H9 (cell line): ENCODE measurements around the gene SLC4A7. TPM values are rescaled to one million over a fixed set of nuclear protein-coding genes. Genes with fewer than 3 reads are reported as not detected.

ENCODE experiments used
- DNase-seq: peaks from one replicate; pipeline ENCODE4 v3.0.0-alpha.2; 2017
- H2AFZ ChIP-seq: one replicate; pipeline ENCODE4 v1.6.1; 2013; ENCODE audit warnings: mild to moderate bottlenecking, low read length, control low read depth, moderate library complexity
- H2AK5ac ChIP-seq: 2 replicates; pipeline ENCODE4 v1.6.1; 2013; ENCODE audit warnings: low read length, control low read depth, mixed read lengths; ENCODE audit not compliant: insufficient read length
- H2BK120ac ChIP-seq: one replicate; pipeline ENCODE4 v1.6.1; 2013; ENCODE audit warnings: low read depth, mild to moderate bottlenecking, low read length, control low read depth, inconsistent platforms; ENCODE audit not compliant: poor library complexity, severe bottlenecking
- H2BK12ac ChIP-seq: 2 replicates; pipeline ENCODE4 v1.6.1; 2013; ENCODE audit warnings: low read length, control low read depth, mixed read lengths, low read depth; ENCODE audit not compliant: insufficient read length
- H2BK15ac ChIP-seq: 2 replicates; pipeline ENCODE4 v1.6.1; 2013; ENCODE audit warnings: low read depth, low read length, control low read depth
- H2BK20ac ChIP-seq: one replicate; pipeline ENCODE4 v1.6.1; 2013; ENCODE audit warnings: low read depth, mild to moderate bottlenecking, low read length, control low read depth, inconsistent platforms; ENCODE audit not compliant: poor library complexity, severe bottlenecking
- H2BK5ac ChIP-seq: 2 replicates; pipeline ENCODE4 v1.6.1; 2013; ENCODE audit warnings: low read length, control low read depth, mixed read lengths; ENCODE audit not compliant: insufficient read length
- H3K14ac ChIP-seq: 2 replicates; pipeline ENCODE4 v1.6.1; 2013; ENCODE audit warnings: low read length, control low read depth; ENCODE audit not compliant: insufficient read depth
- H3K18ac ChIP-seq: 2 replicates; pipeline ENCODE4 v1.6.1; 2013; ENCODE audit warnings: low read depth, mild to moderate bottlenecking, mixed read lengths, low read length, control low read depth; ENCODE audit not compliant: insufficient read length
- H3K23ac ChIP-seq: 2 replicates; pipeline ENCODE4 v1.6.1; 2013; ENCODE audit warnings: low read length, control low read depth, mixed read lengths, low read depth; ENCODE audit not compliant: insufficient read length
- H3K23me2 ChIP-seq: 2 replicates; pipeline ENCODE4 v1.6.1; 2013; ENCODE audit warnings: low read depth, mild to moderate bottlenecking, mixed read lengths, low read length, control low read depth; ENCODE audit not compliant: insufficient read length, poor library complexity, severe bottlenecking
- H3K27ac ChIP-seq: 2 replicates; pipeline ENCODE4 v1.5.1; 2013; ENCODE audit warnings: low read length, control low read depth, mixed read lengths, low read depth; ENCODE audit not compliant: insufficient read length
- H3K27me3 ChIP-seq: 2 replicates; pipeline ENCODE4 v1.6.1; 2013; ENCODE audit warnings: low read length, control low read depth, inconsistent platforms; ENCODE audit not compliant: insufficient read depth
- H3K4ac ChIP-seq: 2 replicates; pipeline ENCODE4 v1.6.1; 2013; ENCODE audit warnings: low read depth, mild to moderate bottlenecking, control low read depth, inconsistent platforms, low read length, moderate library complexity
- H3K4me1 ChIP-seq: 2 replicates; pipeline ENCODE4 v1.6.1; 2013; ENCODE audit warnings: low read length, control low read depth, inconsistent platforms; ENCODE audit not compliant: insufficient read depth
- H3K4me2 ChIP-seq: 2 replicates; pipeline ENCODE4 v1.6.1; 2013; ENCODE audit warnings: low read length, control low read depth, mixed read lengths; ENCODE audit not compliant: insufficient read length, insufficient read depth
- H3K56ac ChIP-seq: 2 replicates; pipeline ENCODE4 v1.6.1; 2013; ENCODE audit warnings: low read depth, mild to moderate bottlenecking, mixed read lengths, low read length, control low read depth; ENCODE audit not compliant: insufficient read length
- H3K79me1 ChIP-seq: 2 replicates; pipeline ENCODE4 v1.6.1; 2013; ENCODE audit warnings: low read depth, mild to moderate bottlenecking, moderate library complexity, low read length, control low read depth, inconsistent platforms; ENCODE audit not compliant: insufficient read depth, poor library complexity, severe bottlenecking
- H3K79me2 ChIP-seq: 2 replicates; pipeline ENCODE4 v1.6.1; 2013; ENCODE audit warnings: low read length, control low read depth, inconsistent platforms; ENCODE audit not compliant: insufficient read depth
- H3K9ac ChIP-seq: 2 replicates; pipeline ENCODE4 v1.6.1; 2013; ENCODE audit warnings: low read length, control low read depth, mixed read lengths; ENCODE audit not compliant: insufficient read length; ENCODE audit errors: extremely low read depth
- H3K9me3 ChIP-seq: one replicate; pipeline ENCODE4 v1.6.1; 2013; ENCODE audit warnings: low read depth, low read length, inconsistent platforms; ENCODE audit not compliant: control insufficient read depth
- H3T11ph ChIP-seq: one replicate; pipeline ENCODE4 v1.6.1; 2013; ENCODE audit warnings: mild to moderate bottlenecking, low read length, control low read depth, inconsistent platforms
- H4K20me1 ChIP-seq: one replicate; pipeline ENCODE4 v1.6.1; 2013; ENCODE audit not compliant: control insufficient read depth, insufficient read length, insufficient read depth
- H4K5ac ChIP-seq: 2 replicates; pipeline ENCODE4 v1.6.1; 2013; ENCODE audit warnings: low read depth, mild to moderate bottlenecking, mixed read lengths, low read length, control low read depth; ENCODE audit not compliant: insufficient read length
- H4K8ac ChIP-seq: replicated peaks from 2 replicates; pipeline ENCODE4 v1.6.1; 2013; ENCODE audit warnings: low read length, control low read depth, mixed read lengths, low read depth; ENCODE audit not compliant: insufficient read length
- H4K91ac ChIP-seq: 2 replicates; pipeline ENCODE4 v1.6.1; 2013; ENCODE audit warnings: low read depth, mild to moderate bottlenecking, moderate library complexity, mixed read lengths, low read length, control low read depth; ENCODE audit not compliant: insufficient read length
- H3K27ac Mint-ChIP-seq, 3 experiments: 2 replicates in 2 of 3; 3 replicates in 1 of 3; pipeline ENCODE4 v1.8.0; 2020 to 2021; ENCODE audit warnings: mixed read lengths in 3 of 3, mild to moderate bottlenecking in 1 of 3, moderate library complexity in 1 of 3
- H3K27me3 Mint-ChIP-seq: 2 replicates; pipeline ENCODE4 v1.8.0; 2021; ENCODE audit warnings: low read depth, mild to moderate bottlenecking, moderate library complexity, mixed read lengths
- H3K36me3 Mint-ChIP-seq, 3 experiments: 2 replicates in 2 of 3; 3 replicates in 1 of 3; pipeline ENCODE4 v1.8.0; 2020 to 2021; ENCODE audit warnings: low read depth in 3 of 3, mixed read lengths in 3 of 3; ENCODE audit not compliant: insufficient read depth in 1 of 3
- H3K4me1 Mint-ChIP-seq, 2 experiments: 2 replicates each; pipeline ENCODE4 v1.8.0; 2020; ENCODE audit warnings: mixed read lengths in 2 of 2
- H3K4me3 Mint-ChIP-seq, 2 experiments: 2 replicates in 1 of 2; 3 replicates in 1 of 2; pipeline ENCODE4 v1.8.0; 2020 to 2021; ENCODE audit warnings: mild to moderate bottlenecking in 2 of 2, mixed read lengths in 2 of 2, moderate library complexity in 1 of 2
- H3K9me3 Mint-ChIP-seq, 2 experiments: 2 replicates in 1 of 2; 3 replicates in 1 of 2; pipeline ENCODE4 v1.8.0; 2020; ENCODE audit warnings: mild to moderate bottlenecking in 2 of 2, mixed read lengths in 2 of 2, moderate library complexity in 1 of 2
- CTCF ChIP-seq: fragments of 200-600 bp; sonication (generic); conservative IDR thresholded peaks from 3 replicates; pipeline ENCODE4 v1.8.0; 2021; ENCODE audit warnings: antibody characterized with exemption, mild to moderate bottlenecking
- WGBS: extraction: QIAGEN DNeasy Blood & Tissue Kit; methylation state at CpG from one replicate; pipeline ENCODE4 v1.1.7; 2013; ENCODE audit warnings: missing lambda C conversion rate, low lambda C conversion rate, mixed read lengths; ENCODE audit not compliant: insufficient read length; ENCODE audit errors: extremely low coverage; 5-methylcytosine and 5-hydroxymethylcytosine counted together
- total RNA-seq: library from RNA; stranded (reverse); gene quantifications from 2 replicates; pipeline ENCODE4 v1.2.1, GENCODE V29; 2021

SLC4A7 gene
- total RNA-seq, 1 experiment from 2014 or later: 46.1 TPM

GRCh38 chr3:27354588-27355203 lies 129.5 kb downstream of the SLC4A7 start:
- Histone ChIP-seq H2AFZ (no peak overlapping the region), H3K79me2 (no peaks in the 10 kb centered on the region), H2BK15ac (no peak overlapping the region), H2BK12ac (no peak overlapping the region), H3K23me2 (no peaks in the 10 kb centered on the region), H4K8ac (no peak overlapping the region), H3K23ac (no peak overlapping the region), H3K27me3 (no peaks in the 10 kb centered on the region), H4K5ac (no peak overlapping the region), H3T11ph (no peak overlapping the region), H3K9ac (no peak overlapping the region), H4K20me1 (no peaks in the 10 kb centered on the region), H3K79me1 (no peaks in the 10 kb centered on the region), H3K4me2 (no peak overlapping the region), H3K18ac (no peak overlapping the region), H3K4me1 (peaks cover 3% of the 10 kb centered on the region; the same call in 1 of the 2 replicates), H2BK5ac (no peak overlapping the region), H3K56ac (no peak overlapping the region), H3K14ac (no peak overlapping the region), H2BK120ac (no peak overlapping the region), H2AK5ac (no peak overlapping the region), H3K9me3 (no peaks in the 10 kb centered on the region), H4K91ac (no peak overlapping the region), H2BK20ac (no peak overlapping the region), H3K4ac (no peak overlapping the region), H3K27ac (no peak overlapping the region)
- no peak for DNase-seq
- Mint-ChIP-seq H3K36me3 (peaks cover 0 to 2% (median 0%) of the 10 kb centered on the region in 3 experiments; a peak in 1 of 7 replicates), H3K4me3 (no peak overlapping the region), H3K4me1 (peaks cover 43 to 46% of the 10 kb centered on the region in 2 experiments), H3K27me3 (no peaks in the 10 kb centered on the region), H3K9me3 (no peaks in the 10 kb centered on the region), H3K27ac (0 out of 7 replicates have a peak overlapping the region, but pooled peaks of 1 of the 3 experiments have one; percentile 34)
- WGBS: no CpG with 5 or more reads among the region's 4 CpGs
- TF ChIP-seq CTCF: no peak
